T follicular helper cell (primary cell): ENCODE measurements around the gene KRTAP10-3.
"Not testable (repeated sequence)": the region's sequence is repeated elsewhere in the genome, so short reads cannot be mapped to it uniquely, and the experiment has no call there.

Experiments used
- DNase-seq: peaks from one replicate; pipeline ENCODE4 v3.0.0-alpha.2; 2020; ENCODE audit warnings: low read depth

KRTAP10-3 gene

GRCh38 chr21:44590311-44590721 lies 31.7 kb upstream of the KRTAP10-3 start:
- DNase-seq = no peak

- no peak for DNase-seq
Observed at GRCh38 chr21:44589586-44590305, 31.2 kb upstream of the KRTAP10-3 start.

GRCh38 chr21:44589094-44589493 lies 30.5 kb upstream of the KRTAP10-3 start:
- DNase-seq = no peak

- no peak for DNase-seq
Observed at GRCh38 chr21:44585892-44586291, 27.3 kb upstream of the KRTAP10-3 start.

- peak; percentile 22 for DNase-seq
Observed at GRCh38 chr21:44583800-44584147, 25.2 kb upstream of the KRTAP10-3 start.

GRCh38 chr21:44583089-44583799 lies 24.6 kb upstream of the KRTAP10-3 start:
- no peak for DNase-seq

GRCh38 chr21:44582055-44582454 lies 23.5 kb upstream of the KRTAP10-3 start:
- no peak for DNase-seq

- no peak for DNase-seq
Observed at GRCh38 chr21:44581158-44581557, 22.6 kb upstream of the KRTAP10-3 start.

- DNase-seq = not testable (repeated sequence)
Observed at GRCh38 chr21:44580231-44580821, 21.7 kb upstream of the KRTAP10-3 start, which contains the start of gene KRTAP10-5. KRTAP10-5 (minus strand) TSS chr21:44580604; CDS start chr21:44580578, 26 bp downstream.

- DNase-seq = no peak
Observed at GRCh38 chr21:44579833-44580144, 21.2 kb upstream of the KRTAP10-3 start.

GRCh38 chr21:44579056-44579832 lies 20.6 kb upstream of the KRTAP10-3 start:
- no peak for DNase-seq

GRCh38 chr21:44578371-44579055 lies 19.9 kb upstream of the KRTAP10-3 start:
- no peak for DNase-seq

GRCh38 chr21:44576025-44576420 lies 17.4 kb upstream of the KRTAP10-3 start:
- DNase-seq = no peak

GRCh38 chr21:44575307-44576024 lies 16.9 kb upstream of the KRTAP10-3 start:
- DNase-seq = no peak

- no peak for DNase-seq
Observed at GRCh38 chr21:44574457-44575306, 16.1 kb upstream of the KRTAP10-3 start.

GRCh38 chr21:44573630-44574456 lies 15.2 kb upstream of the KRTAP10-3 start, which contains the start of gene KRTAP10-4:
KRTAP10-4 (plus strand) TSS chr21:44573729; CDS start chr21:44573759, 30 bp downstream.
- DNase-seq = not testable (repeated sequence)

- DNase-seq = no peak
Observed at GRCh38 chr21:44572959-44573583, 14.5 kb upstream of the KRTAP10-3 start.
